ENCODE measurements around the gene GPHN. TPM values are rescaled to one million over a fixed set of nuclear protein-coding genes. Genes with fewer than 3 reads are reported as not detected.
A peak's percentile ranks its signal among the peaks of the same experiment; 100 is the strongest.

Gene GPHN
- polyA plus RNA-seq, 2 of the 4 experiments (the other 2 are of a cell fraction): 12.7 to 15.5 TPM

DNA sequence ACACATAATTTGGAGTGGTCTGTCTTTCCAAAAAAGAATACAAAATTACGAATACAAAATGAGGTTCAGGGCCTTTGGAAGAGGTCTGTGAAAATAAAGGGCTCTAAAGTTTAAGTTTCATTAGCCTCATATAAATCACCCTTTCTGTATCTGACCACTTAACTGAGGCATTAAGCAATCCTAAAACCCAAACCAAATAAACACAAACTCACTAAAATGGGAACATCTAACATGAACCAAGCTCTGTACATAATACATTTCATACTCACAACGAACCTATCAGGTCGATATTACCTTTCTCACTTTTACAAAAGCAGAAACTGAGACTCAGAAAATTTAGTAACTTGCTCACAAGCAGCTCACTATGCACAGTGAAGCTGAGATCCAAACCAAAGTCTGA lies 22.9 kb upstream of the GPHN start:
- CTCF ChIA-PET: interaction anchor here (0.6 to 0.9 kb wide), 2 partner anchors 19 to 126 kb away, joined by 3 read pairs; no protein-coding TSS in a partner anchor
- POLR2A ChIA-PET: no interaction called here
- Histone ChIP-seq H3K4me3 (no peak overlapping the region), H3K4me2 (no peak overlapping the region), H3K4me1 (no peaks in the 10 kb centered on the region), H3K27ac (no peak overlapping the region), H3K9me3 (no peaks in the 10 kb centered on the region)
- 15% methylated on average over 3 of the region's 3 CpGs for WGBS (ENCODE audit: missing lambda C conversion rate)
- TF ChIP-seq ZSCAN20 (CRISPR knock-in tag; IDR thresholded peaks at IDR 0.05) (no peak), POLR2A (IDR thresholded peaks at IDR 0.05; ENCODE audit: low read length) (no peak), ZC3H11A (IDR thresholded peaks at IDR 0.05) (no peak), GATA3 (IDR thresholded peaks at IDR 0.05; ENCODE audit: borderline replicate concordance) (no peak), HOXB5 (CRISPR knock-in tag; IDR thresholded peaks at IDR 0.05) (no peak), CHD4 (IDR thresholded peaks at IDR 0.05; ENCODE audit: borderline replicate concordance) (no peak), HMGXB4 (CRISPR knock-in tag; IDR thresholded peaks at IDR 0.05; ENCODE audit: borderline replicate concordance) (no peak), RARB (CRISPR knock-in tag; IDR thresholded peaks at IDR 0.05) (no peak), HES2 (IDR thresholded peaks at IDR 0.05) (no peak), JUN (IDR thresholded peaks at IDR 0.05) (no peak), BHLHE40 (IDR thresholded peaks at IDR 0.05; ENCODE audit: low read depth, low read length) (no peak), PHF8 (IDR thresholded peaks at IDR 0.05; ENCODE audit: borderline replicate concordance, low read depth) (no peak), SREBF2 (IDR thresholded peaks at IDR 0.05) (no peak), MAZ (IDR thresholded peaks at IDR 0.05; ENCODE audit: borderline replicate concordance, low read depth, low read length) (no peak), EHF (CRISPR knock-in tag; IDR thresholded peaks at IDR 0.05) (no peak)
- TF ChIP-seq, protein P1, sequence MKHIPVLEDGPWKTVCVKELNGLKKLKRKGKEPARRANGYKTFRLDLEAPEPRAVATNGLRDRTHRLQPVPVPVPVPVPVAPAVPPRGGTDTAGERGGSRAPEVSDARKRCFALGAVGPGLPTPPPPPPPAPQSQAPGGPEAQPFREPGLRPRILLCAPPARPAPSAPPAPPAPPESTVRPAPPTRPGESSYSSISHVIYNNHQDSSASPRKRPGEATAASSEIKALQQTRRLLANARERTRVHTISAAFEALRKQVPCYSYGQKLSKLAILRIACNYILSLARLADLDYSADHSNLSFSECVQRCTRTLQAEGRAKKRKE (CRISPR knock-in tag; IDR thresholded peaks at IDR 0.05; ENCODE audit: low read depth): no peak
- TF ChIP-seq, protein P2, sequence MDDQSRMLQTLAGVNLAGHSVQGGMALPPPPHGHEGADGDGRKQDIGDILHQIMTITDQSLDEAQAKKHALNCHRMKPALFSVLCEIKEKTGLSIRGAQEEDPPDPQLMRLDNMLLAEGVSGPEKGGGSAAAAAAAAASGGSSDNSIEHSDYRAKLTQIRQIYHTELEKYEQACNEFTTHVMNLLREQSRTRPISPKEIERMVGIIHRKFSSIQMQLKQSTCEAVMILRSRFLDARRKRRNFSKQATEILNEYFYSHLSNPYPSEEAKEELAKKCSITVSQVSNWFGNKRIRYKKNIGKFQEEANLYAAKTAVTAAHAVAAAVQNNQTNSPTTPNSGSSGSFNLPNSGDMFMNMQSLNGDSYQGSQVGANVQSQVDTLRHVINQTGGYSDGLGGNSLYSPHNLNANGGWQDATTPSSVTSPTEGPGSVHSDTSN (IDR thresholded peaks at IDR 0.05): no peak
- TF ChIP-seq, protein P3, sequence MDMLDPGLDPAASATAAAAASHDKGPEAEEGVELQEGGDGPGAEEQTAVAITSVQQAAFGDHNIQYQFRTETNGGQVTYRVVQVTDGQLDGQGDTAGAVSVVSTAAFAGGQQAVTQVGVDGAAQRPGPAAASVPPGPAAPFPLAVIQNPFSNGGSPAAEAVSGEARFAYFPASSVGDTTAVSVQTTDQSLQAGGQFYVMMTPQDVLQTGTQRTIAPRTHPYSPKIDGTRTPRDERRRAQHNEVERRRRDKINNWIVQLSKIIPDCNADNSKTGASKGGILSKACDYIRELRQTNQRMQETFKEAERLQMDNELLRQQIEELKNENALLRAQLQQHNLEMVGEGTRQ (IDR thresholded peaks at IDR 0.05): no peak
- no peak for ATAC-seq
- peak; percentile 7 for FAIRE-seq
- DNase-seq (ENCODE audit: low read depth in 1 of 2, low spot score in 1 of 2): no peak

DNA sequence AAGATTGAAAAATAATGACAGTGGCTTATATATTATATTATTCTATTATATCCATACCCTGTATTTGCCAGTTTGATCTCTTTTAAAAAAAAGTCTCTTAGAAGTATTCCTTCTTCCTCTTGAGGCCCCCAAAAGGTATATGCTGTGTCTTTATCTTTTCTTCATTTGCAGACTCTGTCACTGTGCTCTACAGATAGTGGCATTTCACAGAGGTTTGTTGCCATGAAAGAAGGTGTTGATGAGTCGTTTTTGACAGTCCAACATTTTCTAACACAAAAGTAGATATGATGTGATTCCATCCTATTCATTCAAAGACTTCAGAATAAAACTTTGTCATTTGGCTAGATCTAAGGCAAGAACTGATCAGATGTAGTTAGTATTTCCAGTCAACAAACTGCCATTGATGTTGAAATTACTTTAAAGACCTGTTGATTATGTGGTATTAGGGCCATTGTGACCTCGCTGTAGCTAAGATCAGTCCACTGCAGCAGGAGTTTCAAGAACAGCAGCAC lies 22.0 kb upstream of the GPHN start, which contains the start of gene CCDC196:
CCDC196 (plus strand) TSS at position 462 of the 512 bp plus-strand sequence. CDS start 132 bp downstream, outside the sequence.
- no peak within 1 kb of the TSS for H3K4me2 ChIP-seq
- no peak within 1 kb of the TSS for H3K27ac ChIP-seq
- ChIA-PET CTCF (no interaction called here), POLR2A (no interaction called here)
- H3K4me1 ChIP-seq: no peaks in the 10 kb centered on the region
- WGBS (ENCODE audit: missing lambda C conversion rate): 15% methylated on average over 2 of the region's 2 CpGs
- FAIRE-seq: no peak
- TF ChIP-seq ZSCAN20 (CRISPR knock-in tag; IDR thresholded peaks at IDR 0.05) (no peak), JUNB (IDR thresholded peaks at IDR 0.05) (no peak), TFCP2L1 (CRISPR knock-in tag; IDR thresholded peaks at IDR 0.05) (no peak), MAZ (IDR thresholded peaks at IDR 0.05; ENCODE audit: borderline replicate concordance, low read depth, low read length) (no peak), FOSB (CRISPR knock-in tag; IDR thresholded peaks at IDR 0.05) (no peak), HES2 (IDR thresholded peaks at IDR 0.05) (no peak), FOSL2 (IDR thresholded peaks at IDR 0.05) (no peak), FOSL2 (CRISPR knock-in tag; IDR thresholded peaks at IDR 0.05) (no peak)
- no peak for ATAC-seq
- H3K4me3 ChIP-seq: no peak within 1 kb of the TSS
- no peaks in the 10 kb centered on the region for H3K9me3 ChIP-seq
- no peak for DNase-seq (ENCODE audit: low read depth in 1 of 2, low spot score in 1 of 2)

Measured in A549 (cell line).